C4-2B (cell line): Measurements from ENCODE around the gene OR11H12.
"Not testable (repeated sequence)": the region's sequence is repeated elsewhere in the genome, so short reads cannot be mapped to it uniquely, and the experiment has no call there.

ENCODE experiments used
- ZFX ChIP-seq: fragments of 450-650 bp; IDR thresholded peaks from 2 replicates; pipeline ENCODE4 v1.6.1; 2017
- TF ChIP-seq, protein P1 (sequence below): fragments of 450-650 bp; conservative IDR thresholded peaks from 2 replicates; pipeline ENCODE4 v1.5.1; 2017; ENCODE audit warnings: mild to moderate bottlenecking

DNA sequence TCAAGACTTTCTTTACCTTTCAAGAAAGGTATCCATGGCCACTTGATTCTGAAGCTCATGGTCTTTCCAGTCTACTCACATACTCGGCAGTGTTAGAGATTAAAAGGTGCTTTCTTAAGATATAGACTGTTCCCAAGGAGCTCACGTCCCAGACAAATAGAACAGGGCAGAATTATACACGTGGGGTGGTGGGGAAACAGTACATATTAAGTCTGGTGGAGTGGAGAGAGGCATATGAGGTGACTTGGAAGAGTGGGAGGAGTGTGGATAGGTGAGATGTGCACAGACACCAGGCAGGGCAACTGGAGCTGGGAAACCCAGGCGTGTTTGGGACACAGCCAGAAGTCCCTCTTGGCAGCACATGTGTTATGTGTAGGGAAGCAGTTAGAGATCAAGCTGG lies 37.9 kb downstream of the OR11H12 start:
- TF ChIP-seq, protein P1, sequence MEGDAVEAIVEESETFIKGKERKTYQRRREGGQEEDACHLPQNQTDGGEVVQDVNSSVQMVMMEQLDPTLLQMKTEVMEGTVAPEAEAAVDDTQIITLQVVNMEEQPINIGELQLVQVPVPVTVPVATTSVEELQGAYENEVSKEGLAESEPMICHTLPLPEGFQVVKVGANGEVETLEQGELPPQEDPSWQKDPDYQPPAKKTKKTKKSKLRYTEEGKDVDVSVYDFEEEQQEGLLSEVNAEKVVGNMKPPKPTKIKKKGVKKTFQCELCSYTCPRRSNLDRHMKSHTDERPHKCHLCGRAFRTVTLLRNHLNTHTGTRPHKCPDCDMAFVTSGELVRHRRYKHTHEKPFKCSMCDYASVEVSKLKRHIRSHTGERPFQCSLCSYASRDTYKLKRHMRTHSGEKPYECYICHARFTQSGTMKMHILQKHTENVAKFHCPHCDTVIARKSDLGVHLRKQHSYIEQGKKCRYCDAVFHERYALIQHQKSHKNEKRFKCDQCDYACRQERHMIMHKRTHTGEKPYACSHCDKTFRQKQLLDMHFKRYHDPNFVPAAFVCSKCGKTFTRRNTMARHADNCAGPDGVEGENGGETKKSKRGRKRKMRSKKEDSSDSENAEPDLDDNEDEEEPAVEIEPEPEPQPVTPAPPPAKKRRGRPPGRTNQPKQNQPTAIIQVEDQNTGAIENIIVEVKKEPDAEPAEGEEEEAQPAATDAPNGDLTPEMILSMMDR = not testable (repeated sequence)
- not testable (repeated sequence) for TF ChIP-seq ZFX
